Body of pancreas (tissue), 4 donors: ENCODE data around the gene CTTNBP2. TPM values are rescaled to one million over a fixed set of nuclear protein-coding genes. Genes with fewer than 3 reads are reported as not detected.
A peak's percentile ranks its signal among the peaks of the same experiment; 100 is the strongest.

Experiments used
- ATAC-seq: fragments of 150-250 bp; one replicate; pipeline ENCODE4 v1.9.1; 2016
- DNase-seq, 4 donors: peaks; one replicate each; pipeline ENCODE4 v3.0.0-alpha.2; 2019
- H3K27ac ChIP-seq, 4 donors: fragments of 200-600 bp; sonication (generic); 1 replicate in 3 of 4; 2 replicates in 1 of 4; pipeline versions ENCODE4 v1.5.1 to v1.6.1; 2016 to 2019; ENCODE audit warnings: mild to moderate bottlenecking in 1 of 4, mixed read lengths in 1 of 4, moderate library complexity in 1 of 4
- H3K27me3 ChIP-seq, 2 donors: fragments of 200-600 bp; sonication (generic); one replicate each; pipeline ENCODE4 v1.6.0; 2016; ENCODE audit warnings: mild to moderate bottlenecking in 1 of 2
- H3K36me3 ChIP-seq, 2 donors: fragments of 200-600 bp; sonication (generic); replicated peaks in 1 of 2; 2 replicates each; pipeline ENCODE4 v1.5.1; 2016; ENCODE audit warnings: low read depth in 2 of 2; ENCODE audit not compliant: insufficient read depth in 1 of 2
- H3K4me1 ChIP-seq: fragments of 200-600 bp; sonication (generic); one replicate; pipeline ENCODE4 v1.6.0; 2016
- H3K4me3 ChIP-seq, 2 donors: fragments of 200-600 bp; sonication (generic); 1 replicate in 1 of 2; 2 replicates in 1 of 2; pipeline ENCODE4 v1.5.1; 2016 to 2019
- H3K9me3 ChIP-seq, 3 donors: fragments of 200-600 bp; sonication (generic); 1 replicate in 2 of 3; 2 replicates in 1 of 3; pipeline ENCODE4 v1.5.1; 2016
- CTCF ChIP-seq, 7 experiments: fragments of 450-650 bp in 4 of 7; fragments of 200-600 bp in 3 of 7; sonication (generic) in 3 of 7; IDR thresholded peaks; one replicate each; pipeline ENCODE4 v1.5.1; 2016 to 2019; ENCODE audit warnings: antibody characterized with exemption in 7 of 7
- POLR2A ChIP-seq, 3 donors: fragments of 450-650 bp; IDR thresholded peaks; one replicate each; pipeline ENCODE4 v1.6.1; 2016; ENCODE audit warnings: antibody characterized with exemption in 3 of 3, mild to moderate bottlenecking in 2 of 3
- WGBS, 2 donors: methylation state at CpG; one replicate each; pipeline ENCODE4 v1.1.5; 2017; 5-methylcytosine and 5-hydroxymethylcytosine counted together
- intact Hi-C: fragments of 100-400 bp; cut with DNase I; formaldehyde crosslinking; loops from one replicate; pipeline ENCODE4 v1.15.1; 2023
- total RNA-seq, 2 donors: library from RNA; depleted of rRNA; stranded (reverse); fragments of >200 nt; gene quantifications; one replicate each; pipeline ENCODE4 v1.1.0, GENCODE V29; 2016

The CTTNBP2 gene
- total RNA-seq, 2 donors from 2014 or later: 18.5 to 25.7 TPM

GRCh38 chr7:117872561-117873309, 506 bp downstream of the CTTNBP2 start:
- intact Hi-C loops: no loop called here
- Histone ChIP-seq H3K36me3 (no peaks in the 10 kb centered on the region), H3K27ac (peak overlapping the region; percentile 34 to 77 (median 70)), H3K9me3 (no peaks in the 10 kb centered on the region), H3K4me3 (peak overlapping the region; percentile 72 to 80), H3K27me3 (no peaks in the 10 kb centered on the region), H3K4me1 (peaks cover 15% of the 10 kb centered on the region)
- peak in 1 of 7 experiments; percentile 7 for TF ChIP-seq CTCF (IDR thresholded peaks at IDR 0.05)
- TF ChIP-seq POLR2A (IDR thresholded peaks at IDR 0.05): no peak
- 0 to 1% methylated on average over 8 to 57 of the region's 57 CpGs for WGBS, 2 donors
- DNase-seq (peak; percentile 32 to 57 (median 36)), ATAC-seq (peak; percentile 57)

- peak overlapping the region; percentile 72 to 80 for H3K4me3 ChIP-seq
- intact Hi-C loops: no loop called here
- H3K9me3 ChIP-seq: no peaks in the 10 kb centered on the region
- 7 to 11% methylated on average over 11 to 18 of the region's 18 CpGs for WGBS, 2 donors
- H3K27ac ChIP-seq: peak overlapping the region in 3 of 4 donors; percentile 67 to 77 (median 74)
- H3K4me1 ChIP-seq: peaks cover 15% of the 10 kb centered on the region
- DNase-seq (peak; percentile 10 to 28 (median 20)), ATAC-seq (peak; percentile 37)
- no peaks in the 10 kb centered on the region for H3K36me3 ChIP-seq
- TF ChIP-seq POLR2A (IDR thresholded peaks at IDR 0.05): peak in 1 of 3 donors; percentile 2
- no peak for TF ChIP-seq CTCF (IDR thresholded peaks at IDR 0.05)
- no peaks in the 10 kb centered on the region for H3K27me3 ChIP-seq
Observed at GRCh38 chr7:117871778-117872538, 1.3 kb downstream of the CTTNBP2 start.

GRCh38 chr7:117871401-117871777, 1.9 kb downstream of the CTTNBP2 start:
- Histone ChIP-seq H3K9me3 (no peaks in the 10 kb centered on the region), H3K36me3 (no peaks in the 10 kb centered on the region), H3K4me3 (no peak overlapping the region), H3K27me3 (no peaks in the 10 kb centered on the region), H3K27ac (peak overlapping the region in 2 of 4 donors; percentile 67 to 74), H3K4me1 (peaks cover 15% of the 10 kb centered on the region)
- TF ChIP-seq CTCF (IDR thresholded peaks at IDR 0.05) (no peak), POLR2A (IDR thresholded peaks at IDR 0.05) (no peak)
- ATAC-seq (no peak), DNase-seq (no peak)
- WGBS, 2 donors: 61 to 63% methylated on average over 4 of the region's 4 CpGs
- intact Hi-C loops: no loop called here

GRCh38 chr7:117870448-117871130, 2.7 kb downstream of the CTTNBP2 start:
- Histone ChIP-seq H3K27ac (peak overlapping the region in 1 of 4 donors; percentile 74), H3K4me1 (peaks cover 15% of the 10 kb centered on the region), H3K36me3 (no peaks in the 10 kb centered on the region), H3K9me3 (no peaks in the 10 kb centered on the region), H3K27me3 (no peaks in the 10 kb centered on the region), H3K4me3 (no peak overlapping the region)
- intact Hi-C loops: no loop called here
- no peak for DNase-seq
- ATAC-seq: no peak
- TF ChIP-seq POLR2A (IDR thresholded peaks at IDR 0.05) (no peak), CTCF (IDR thresholded peaks at IDR 0.05) (no peak)
- 64 to 65% methylated on average over 6 of the region's 6 CpGs for WGBS, 2 donors
